ENCODE results near the gene EVC.
A peak's percentile ranks its signal among the peaks of the same experiment; 100 is the strongest.

EVC gene

DNA sequence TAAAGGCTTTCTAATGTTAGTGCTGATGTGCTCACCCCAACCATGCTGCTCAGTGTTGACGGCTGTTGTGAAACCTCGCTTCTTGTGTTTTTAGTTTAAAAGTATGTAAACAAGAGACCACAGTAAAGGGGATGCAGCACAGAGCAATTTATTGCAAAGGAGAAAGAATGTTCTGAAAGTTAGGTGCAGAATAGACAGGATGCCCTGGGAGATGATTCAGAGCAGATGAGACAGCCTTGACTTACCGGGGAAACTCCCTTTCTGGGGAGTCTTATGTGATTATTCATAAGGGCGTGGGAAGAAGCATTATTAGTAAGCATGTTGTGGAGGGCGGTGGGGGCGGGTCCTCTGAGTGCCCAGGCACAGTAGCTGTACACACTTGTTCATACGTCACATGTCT, 47.7 kb downstream of the EVC start:
- no peak for DNase-seq

DNA sequence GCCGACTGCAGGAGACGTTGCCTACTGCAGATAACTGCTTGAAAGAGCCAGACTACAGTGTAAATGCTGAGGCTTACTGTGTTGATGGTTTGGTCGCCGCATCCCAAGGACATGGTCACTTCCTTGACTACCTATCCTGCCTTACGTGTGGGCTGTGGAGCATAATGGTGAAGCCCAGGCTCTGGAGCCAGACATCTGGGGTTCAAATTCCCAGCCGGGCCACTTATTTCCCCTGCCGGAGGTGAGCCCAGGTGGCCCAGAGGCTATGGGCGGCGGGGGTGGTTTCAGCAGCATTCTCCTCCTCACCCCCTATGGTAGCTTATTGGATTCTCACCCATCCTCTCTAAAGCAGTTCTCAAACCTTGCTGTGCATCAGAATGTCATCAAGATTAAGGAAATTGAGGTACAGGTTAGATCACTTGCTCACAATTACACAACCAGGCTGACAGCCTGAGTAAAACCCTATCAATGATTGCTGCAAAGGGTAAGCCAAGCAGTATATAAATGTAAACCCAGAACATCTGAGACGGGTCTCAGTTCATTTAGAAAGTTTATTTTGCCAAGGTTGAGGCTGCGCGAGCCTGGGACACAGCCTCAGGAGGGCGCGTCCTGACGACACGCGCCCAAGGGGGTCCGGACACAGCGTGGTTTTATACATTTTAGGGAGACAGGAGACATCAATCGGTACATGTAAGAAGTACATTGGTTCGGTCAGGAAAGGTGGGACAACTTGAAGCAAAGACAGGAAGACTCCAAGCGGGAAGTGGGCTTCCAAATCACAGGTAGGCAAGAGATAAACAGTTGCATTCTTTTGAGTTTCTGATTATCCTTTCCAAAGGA, 48.5 kb downstream of the EVC start:
- no peak for DNase-seq

DNA sequence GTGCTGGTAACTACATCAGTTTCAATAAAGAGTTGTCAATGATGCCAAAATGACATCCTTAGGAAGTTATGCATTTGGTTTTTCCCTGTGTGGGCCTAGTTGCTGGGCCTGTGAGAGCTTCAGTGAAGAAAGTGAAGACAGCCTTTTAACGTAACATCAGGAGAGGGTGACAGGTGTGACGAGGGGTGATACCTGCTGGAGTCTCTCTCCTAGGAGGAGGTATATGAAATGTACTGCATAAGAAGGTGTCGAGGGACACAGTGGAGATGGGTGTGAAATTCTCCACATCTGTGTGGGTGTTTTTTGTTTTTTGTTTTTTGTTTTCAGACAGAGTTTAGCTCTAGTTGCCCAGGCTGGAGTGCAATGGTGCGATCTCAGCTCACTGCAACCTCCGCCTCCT, 49.2 kb downstream of the EVC start:
- no peak for DNase-seq

DNA sequence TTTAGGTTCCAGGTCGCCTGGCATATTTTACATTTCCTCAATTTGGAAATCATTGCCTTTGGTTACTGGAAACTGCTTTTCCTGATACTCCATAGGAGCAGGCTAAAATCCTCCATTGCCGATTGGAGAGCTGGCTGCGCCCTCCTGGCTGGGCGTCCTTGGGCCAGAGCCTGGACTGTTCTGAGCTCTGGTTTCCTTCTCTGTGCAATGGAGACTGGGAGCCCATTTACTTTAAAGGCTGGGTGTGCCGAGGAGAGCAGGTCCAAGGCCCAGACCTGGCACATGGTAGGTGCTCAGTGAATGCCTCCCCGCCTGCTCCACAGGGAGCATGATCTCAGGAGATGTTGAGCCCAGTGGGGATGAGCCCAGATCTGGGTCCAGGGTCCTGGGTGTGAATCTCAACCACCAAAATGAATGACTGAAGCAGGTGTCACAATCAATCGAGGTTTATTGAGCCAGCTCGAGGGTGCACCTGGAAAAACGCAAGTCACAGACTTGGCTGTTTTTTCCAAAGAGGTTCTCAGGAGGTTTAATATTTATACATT, 50.0 kb downstream of the EVC start:
- no peak for DNase-seq

DNA sequence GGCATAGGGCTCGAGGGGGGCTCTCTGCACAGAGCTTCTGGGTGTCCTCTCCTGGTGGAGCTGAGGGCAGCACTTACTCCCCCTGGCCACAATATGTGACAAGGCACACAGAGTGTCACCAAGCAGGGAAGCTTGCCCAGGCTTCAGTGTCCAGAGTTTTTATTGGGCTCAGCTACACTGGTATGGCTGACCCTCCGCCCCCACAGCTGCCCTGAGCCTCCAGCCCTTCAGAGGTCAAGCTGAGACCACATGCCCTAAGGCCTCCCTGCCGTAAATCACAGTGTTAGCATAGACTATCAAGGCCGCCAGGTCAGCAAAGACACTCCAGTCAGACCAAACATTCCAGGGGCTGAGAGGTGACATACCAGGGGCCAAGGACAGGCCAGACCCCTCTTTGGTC, 59.0 kb downstream of the EVC start:
- DNase-seq, result no peak

DNA sequence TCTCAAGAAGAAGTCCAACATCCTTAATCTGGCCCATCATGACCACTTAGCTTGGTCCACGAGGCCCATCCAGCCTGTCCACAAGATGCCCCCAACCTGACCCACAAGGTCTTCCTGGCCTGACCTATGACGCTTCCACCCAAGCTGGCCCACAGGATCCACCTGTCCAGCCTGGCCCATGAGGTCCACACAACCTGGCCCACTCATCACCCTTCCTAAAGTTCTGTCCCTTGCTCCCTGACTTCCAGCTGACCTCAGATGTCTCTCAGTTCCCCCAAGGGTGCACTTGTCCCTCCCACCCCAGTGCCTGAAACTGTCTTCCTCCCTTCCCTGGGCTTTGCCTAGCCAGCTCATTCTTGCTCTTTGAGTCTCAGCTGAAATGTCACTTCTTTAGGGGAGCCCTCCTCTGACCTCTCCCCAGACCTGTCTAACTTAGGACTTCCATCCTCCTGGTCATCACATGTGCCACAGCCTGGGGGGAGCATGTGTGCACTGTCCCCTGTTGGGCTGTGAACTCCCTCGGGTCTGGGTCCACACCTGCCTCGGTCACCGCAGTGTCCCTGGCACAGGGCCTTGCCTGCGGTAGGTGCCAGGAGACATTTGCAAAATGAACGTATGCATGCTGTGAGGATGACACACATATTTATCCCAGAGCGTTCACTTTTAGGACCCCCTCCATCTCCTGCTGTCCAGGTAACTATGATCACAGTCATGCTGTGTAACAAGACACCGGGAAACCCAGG, 61.7 kb downstream of the EVC start:
- DNase-seq, result peak; percentile 77

DNA sequence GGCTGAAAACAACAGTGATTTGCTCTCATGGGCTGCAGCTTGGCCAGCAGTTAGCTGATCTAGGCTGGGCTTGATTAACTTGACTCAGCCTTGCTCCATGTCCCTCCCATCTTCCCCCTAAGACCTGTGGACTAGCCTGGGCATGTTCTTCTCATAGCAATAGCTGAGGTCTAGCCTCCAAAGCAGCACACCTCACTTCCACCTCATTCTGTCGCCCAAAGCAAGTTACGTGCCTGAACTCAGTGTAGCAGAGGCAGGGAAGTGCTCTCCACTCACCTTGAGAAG, 62.2 kb downstream of the EVC start:
- no peak for DNase-seq

DNA sequence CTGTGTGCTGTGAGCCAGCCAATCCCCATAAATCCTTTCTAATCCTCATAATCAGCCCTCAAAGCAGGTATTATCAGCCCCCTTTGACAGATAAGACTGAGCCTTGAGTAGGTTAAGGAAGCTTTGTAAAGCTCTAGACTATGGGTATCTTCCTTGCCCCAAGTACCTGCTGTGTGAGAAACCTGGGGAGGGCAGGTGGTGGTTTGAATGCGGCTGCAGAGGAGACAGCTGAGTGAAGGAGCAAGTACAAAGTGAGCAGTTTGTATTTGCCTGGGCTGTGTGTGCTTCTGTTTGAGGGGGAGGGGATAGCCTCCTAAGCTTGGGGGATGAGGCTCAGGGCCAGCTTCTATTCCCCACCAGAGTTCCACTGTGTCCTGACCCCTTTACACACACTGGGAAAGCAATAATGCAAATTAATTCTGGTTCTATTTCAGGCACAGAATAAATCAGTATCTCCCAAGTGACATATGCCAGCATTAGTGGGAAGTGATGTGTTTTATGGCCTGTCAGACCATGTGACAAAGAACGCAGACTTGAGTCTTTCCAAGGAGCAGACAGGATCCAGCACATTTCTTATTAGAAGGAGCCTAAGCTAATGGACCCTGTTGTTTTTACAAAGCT, 63.5 kb downstream of the EVC start:
- peak; percentile 12 for DNase-seq

DNA sequence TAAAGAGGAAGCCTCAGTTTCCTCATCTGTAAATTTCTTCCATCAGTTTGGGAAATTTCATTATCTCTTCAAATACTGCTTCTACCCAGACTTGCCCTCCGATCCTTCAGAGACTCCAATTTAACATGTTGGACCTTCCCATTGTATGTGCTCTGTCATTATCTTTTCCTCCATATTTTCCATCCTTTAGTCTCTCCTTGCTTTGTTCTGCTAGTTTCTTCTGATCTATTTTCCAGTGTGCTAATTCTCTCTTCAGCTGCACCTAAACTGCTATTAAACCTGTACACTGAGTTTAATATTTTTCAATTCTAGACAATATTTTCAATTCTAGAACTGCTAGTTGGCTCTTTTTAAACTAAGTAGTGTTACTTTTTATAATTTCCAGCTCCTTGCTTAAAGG, 65.5 kb downstream of the EVC start:
- no peak for DNase-seq

DNA sequence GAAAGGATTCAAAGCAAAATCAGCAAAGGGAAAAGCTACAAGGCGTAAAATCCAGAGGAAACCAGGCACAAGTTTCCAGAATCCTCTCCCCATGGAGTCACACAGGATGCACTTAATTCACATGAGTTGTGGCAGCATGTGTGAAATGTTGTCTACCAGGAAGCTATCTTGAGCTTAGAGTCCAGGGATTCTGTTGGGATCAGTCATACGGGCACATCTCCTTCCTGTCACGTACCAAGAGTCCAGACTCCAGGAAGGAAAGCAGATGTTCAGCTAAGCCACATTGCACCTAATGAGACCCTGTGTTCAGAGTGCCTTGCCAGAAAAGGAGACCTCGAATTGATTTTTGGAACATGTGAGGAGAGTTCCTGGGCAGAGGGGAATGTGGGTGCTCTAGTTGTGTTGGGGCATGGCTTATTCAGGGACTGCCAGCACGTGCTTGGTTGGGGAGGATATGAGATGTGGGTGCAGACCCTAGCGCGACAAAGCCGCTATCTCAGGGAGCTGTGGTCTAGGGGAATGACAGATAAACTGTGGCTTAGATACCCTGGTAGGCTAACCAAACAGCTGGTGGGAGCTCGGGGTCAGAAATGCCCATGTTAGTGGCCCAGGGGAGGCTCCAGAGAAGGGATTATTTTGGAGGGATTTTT, 70.0 kb downstream of the EVC start:
- no peak for DNase-seq

DNA sequence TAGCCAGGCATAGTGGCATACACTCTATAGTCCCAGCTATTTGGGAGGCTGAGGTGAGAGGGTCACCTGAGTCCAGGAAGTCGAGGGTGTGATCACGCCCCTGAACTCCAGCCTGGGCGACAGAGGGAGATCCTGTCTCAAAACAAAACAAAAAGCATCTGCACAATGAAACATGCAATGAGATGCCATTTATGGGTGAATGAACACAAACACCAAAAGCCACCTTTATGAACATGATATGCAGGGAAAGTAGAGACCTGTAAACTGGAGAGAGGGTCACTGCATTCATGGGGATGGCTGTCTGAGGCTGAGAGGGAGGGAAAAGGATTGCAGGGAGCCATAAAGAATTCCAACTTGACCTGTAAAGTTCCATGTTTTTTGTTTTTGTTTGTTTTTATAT, 70.7 kb downstream of the EVC start:
- peak; percentile 3 for DNase-seq

DNA sequence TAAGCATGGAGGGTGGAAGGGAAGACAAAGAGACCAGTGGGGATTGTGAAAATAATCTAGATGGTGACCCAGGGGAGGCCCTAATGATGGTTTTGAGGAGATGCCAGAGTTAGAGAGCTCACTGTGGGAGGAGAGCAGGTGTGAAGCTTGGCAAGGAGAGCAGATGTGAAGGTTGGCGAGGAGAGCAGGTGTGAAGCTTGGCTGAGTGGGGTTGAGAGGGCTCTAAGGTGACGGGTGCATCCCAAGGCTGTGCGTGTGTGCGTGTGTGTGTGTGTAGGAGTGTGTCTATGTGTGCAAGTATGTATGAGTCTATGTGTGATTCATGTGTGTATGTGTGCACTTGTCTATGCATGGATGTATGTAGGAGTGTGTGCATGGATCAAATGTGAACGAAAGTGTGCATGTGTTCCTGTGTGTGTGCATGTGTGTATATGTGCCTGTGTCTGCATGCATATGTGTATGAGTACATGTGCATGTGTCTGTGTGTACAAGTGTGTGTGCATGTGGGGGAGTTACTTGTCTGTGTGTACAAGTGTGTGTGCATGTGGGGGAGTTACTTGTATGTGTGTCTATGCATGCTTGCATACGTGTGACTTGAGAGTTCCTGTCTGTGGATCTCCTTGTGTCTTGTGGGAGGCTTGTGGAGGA, 72.0 kb downstream of the EVC start:
- peak; percentile 20 for DNase-seq

DNA sequence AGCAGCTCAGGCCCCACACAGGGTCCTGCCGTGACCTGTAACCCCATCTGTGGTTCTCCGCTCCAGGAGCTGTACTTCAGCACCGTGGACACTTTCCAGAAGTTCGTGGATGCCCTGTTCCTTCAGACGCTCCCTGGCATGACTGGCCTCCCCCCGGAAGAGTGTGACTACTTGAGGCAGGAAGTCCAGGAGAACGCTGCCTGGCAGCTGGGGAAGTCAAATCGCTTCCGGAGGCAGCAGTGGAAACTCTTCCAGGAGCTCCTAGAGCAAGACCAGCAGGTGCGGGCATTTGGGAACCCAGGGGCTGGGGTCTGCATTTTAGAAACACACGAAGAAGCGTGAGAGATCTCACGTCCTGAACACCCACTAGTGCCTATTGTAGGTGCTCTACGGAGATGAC, 72.5 kb downstream of the EVC start:
- no peak for DNase-seq

DNA sequence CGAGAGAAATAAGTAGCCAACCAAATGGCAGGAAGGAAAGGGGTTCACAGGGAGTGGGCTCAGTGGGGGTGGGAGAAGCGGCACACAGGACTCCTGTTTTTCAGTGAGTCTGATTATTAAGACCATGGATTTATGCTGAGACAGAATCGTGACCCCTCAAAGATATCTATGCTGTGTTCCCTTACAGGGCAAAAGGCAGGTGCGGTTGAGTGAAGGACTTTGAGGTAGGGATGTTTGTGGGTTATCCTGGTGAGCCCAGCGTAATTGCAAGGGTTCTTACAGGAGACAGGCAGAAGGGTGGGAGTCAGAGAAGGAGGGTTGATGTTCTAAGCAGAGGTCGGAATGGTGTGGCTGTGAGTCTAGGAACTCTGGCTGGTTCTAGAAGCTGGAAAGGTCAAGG, 73.0 kb downstream of the EVC start:
- DNase-seq, result no peak

DNA sequence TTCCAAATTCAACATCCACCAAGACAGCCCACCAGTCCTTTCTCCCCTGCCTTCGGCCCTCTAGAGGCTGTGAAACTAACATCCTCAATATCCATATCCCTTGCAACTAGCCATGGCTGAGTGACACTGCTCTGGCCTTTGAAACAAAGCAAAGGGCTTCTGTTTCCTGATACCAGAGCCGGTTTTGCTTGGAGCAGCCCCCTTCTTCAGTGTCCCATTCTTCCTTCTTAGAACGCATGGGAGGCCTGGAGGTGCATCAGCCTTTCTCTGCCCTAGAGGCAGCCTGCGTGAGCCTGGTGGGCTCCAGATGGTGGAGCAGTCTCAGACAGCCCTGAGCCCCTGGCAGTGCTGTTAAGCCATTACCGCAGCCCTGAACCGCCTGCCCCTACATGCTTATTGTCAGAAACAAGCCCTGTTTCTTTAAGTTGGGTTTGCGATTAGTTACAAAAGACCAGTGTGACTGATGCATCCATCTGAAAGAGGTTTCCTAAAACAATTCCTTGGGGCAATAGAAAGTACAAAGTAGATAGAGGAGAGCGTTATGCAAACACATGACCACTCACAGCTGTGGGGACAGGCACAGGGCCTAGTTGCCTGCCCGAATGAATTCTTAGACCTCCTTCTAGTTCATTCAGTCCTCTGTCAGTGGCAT, 74.1 kb downstream of the EVC start:
- DNase-seq, result no peak

DNA sequence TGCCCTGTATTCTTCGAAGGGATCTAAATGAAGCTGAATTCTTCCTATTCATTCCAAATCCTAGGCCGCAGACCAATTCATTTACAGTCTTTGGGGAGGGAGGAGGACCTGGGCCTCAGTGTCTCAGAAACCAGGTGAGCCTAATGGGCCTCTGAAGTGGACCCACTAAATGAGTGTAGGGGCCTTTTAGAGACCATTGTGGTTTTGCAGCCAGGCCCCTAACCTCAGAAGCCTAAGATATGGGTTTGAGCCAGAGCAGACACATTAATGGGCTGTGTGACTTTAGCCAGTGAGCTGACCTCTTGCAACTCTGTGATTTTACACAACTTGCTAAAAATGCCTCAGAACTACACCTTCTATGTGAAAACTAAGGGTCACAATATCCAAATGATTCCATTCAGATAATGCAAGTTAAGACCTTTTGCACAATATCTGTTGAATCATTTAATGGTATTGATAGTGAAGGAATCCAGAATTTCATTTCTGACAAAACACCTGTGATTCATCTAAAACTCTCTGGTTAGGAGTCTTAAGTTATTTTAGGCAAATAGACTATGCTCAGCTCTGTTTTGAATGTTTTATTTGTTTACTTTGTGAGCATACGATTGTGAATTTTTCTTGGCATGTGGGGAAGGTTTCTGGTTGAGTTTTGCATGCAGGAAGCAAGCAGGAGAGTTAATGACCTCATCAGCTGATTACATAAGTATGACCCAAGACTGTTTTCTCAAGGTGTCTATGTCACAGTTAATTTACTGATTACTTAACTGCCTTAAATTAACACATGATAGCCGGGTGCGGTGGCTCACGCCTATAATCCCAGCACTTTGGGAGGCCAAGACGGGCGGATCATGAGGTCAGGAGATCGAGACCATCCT, 75.0 kb downstream of the EVC start:
- DNase-seq, result no peak

DNA sequence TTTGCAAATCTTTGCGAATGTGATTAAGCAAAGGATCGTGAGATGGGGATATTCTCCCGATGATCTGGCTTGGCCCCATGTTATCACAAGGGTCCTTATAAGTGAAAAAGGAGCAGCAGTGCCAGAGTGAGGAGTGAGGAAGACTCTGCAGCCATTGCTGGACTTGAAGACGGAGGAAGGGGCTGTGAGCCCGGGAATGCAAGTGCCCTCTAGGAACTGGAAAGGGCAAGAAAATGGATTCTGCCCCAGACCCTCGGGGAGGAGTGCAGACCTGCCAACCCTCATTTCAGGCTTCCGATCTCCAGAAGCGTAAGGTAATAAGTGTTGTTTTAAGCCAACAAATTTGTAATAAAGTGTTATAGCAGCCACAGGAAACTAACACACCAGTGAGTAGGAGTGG, 76.3 kb downstream of the EVC start:
- DNase-seq, result no peak

DNA sequence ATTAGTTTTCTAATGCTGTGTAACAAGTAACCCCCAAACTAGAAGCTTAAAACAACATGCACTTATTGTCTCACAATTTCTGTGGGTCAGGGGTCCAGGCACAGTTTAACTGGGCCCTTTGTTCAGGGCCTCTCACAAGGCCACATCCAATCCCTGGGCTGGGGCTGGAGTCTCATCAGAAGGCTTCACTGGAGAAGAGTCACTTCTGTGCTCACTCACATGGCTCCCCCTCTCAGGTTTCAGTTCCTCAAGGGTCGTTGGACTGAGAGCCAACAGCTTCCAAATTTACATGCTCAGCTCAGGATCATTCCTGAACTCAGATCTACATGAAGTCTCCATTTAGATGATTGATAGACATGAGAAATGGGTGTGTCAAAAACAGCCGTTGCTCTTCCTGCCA, 77.1 kb downstream of the EVC start:
- no peak for DNase-seq

DNA sequence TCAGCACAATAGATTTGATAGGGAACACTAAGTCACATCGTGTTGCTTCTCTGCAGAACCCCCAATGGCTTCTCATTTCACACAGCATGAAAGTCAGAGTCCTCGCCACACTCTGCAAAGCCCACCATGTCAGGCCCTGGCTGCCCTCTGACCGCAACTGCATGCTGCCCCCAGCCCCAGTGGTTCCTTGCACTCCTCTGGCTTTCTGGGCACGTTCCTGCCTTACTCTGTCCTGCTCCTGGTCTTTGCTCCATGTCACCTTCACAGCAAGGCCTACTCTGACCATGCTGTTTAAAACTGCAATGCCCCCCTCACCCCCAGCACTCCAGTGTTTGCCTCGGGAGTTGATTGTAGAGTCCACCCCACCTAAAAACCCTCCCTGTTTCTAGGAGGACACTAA, 78.1 kb downstream of the EVC start:
- DNase-seq, result no peak

DNA sequence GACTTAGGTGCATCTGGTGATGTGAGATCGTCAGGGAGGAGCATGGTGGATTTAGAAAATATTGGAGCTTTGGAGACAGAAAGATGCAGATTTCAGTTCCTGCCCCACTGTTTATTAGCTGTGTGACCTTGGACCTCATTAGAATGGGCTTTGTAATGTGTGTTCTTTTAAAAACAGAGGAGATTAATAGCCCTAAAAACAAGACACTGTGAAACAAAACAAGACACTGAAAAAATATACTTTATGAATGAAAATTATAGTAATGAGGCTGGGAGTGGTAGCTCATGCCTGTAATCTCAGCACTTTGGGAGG, 79.5 kb downstream of the EVC start:
- no peak for DNase-seq

DNA sequence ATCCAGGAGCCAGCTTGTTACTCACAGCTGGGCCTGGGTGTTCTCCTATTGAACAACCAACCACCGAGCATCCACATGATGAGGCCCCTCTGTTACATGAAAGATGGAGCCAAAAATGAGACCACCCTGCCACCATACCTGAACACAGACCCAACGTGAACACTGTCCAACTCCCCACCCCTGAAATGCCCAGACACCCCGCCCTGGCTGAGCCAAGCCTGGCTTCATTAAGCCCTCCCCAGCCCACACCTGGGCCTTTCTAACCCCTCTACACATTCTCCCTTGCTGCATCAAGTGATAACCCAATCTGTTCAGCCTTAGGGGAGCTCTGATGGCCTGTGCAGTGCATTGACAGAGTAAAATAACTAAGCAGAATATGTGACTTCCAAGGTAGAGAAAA, 80.7 kb downstream of the EVC start:
- no peak for DNase-seq

DNA sequence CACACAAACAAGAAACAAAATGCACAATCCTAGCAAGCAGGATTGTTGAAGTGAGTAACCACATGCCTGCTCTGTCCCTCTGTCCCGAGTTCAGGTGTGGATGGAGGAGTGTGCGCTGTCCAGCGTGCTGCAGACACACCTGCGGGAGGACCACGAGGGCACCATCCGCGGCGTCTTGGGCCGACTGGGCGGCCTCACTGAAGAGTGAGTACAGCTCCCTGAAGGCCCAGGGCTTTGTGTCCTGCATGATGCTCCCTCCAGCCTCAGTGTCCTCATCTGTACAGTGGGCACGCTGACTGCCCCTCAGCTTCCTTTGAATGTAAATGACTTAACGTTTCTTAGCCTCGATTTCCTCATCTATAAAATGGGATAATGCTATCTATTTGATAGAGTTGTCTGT, 82.5 kb downstream of the EVC start:
- DNase-seq, result no peak
